Measurements from ENCODE around the gene NUB1.

NUB1 gene

GRCh38 chr7:151383638-151384351, 42.2 kb downstream of the NUB1 start:
- peaks cover 22% of the 10 kb centered on the region for H3K27me3 Mint-ChIP-seq (ENCODE audit: low read depth)
- H3K9me3 Mint-ChIP-seq, result no peaks in the 10 kb centered on the region
- no peak overlapping the region for H3K27ac Mint-ChIP-seq
- no peaks in the 10 kb centered on the region for H3K4me1 Mint-ChIP-seq
- H3K4me3 Mint-ChIP-seq, result peak overlapping the region in 1 of 3 experiments; percentile 4
- peaks cover 29% of the 10 kb centered on the region for H3K36me3 Mint-ChIP-seq (ENCODE audit: low read depth)
- no peak for TF ChIP-seq CTCF (IDR thresholded peaks at IDR 0.05; ENCODE audit: unreplicated experiment in 3 of 3)

- Mint-ChIP-seq H3K4me3 (no peak overlapping the region), H3K27me3 (ENCODE audit: low read depth) (peaks cover 22% of the 10 kb centered on the region), H3K9me3 (no peaks in the 10 kb centered on the region), H3K36me3 (ENCODE audit: low read depth) (peaks cover 29% of the 10 kb centered on the region), H3K4me1 (no peaks in the 10 kb centered on the region), H3K27ac (no peak overlapping the region)
- TF ChIP-seq CTCF (IDR thresholded peaks at IDR 0.05; ENCODE audit: unreplicated experiment in 3 of 3), result no peak
These were observed 42.7 kb downstream of the NUB1 start for GRCh38 chr7:151384352-151384697.

- no peak overlapping the region for H3K4me3 Mint-ChIP-seq
- peaks cover 31% of the 10 kb centered on the region for H3K36me3 Mint-ChIP-seq (ENCODE audit: low read depth)
- no peak for TF ChIP-seq CTCF (IDR thresholded peaks at IDR 0.05; ENCODE audit: unreplicated experiment in 3 of 3)
- H3K27me3 Mint-ChIP-seq (ENCODE audit: low read depth), result peaks cover 22% of the 10 kb centered on the region
- H3K27ac Mint-ChIP-seq, result peak overlapping the region in 1 of 3 experiments; percentile 26
- H3K4me1 Mint-ChIP-seq, result no peaks in the 10 kb centered on the region
- no peaks in the 10 kb centered on the region for H3K9me3 Mint-ChIP-seq
These were observed 43.4 kb downstream of the NUB1 start for GRCh38 chr7:151384776-151385625.

- Mint-ChIP-seq H3K4me3 (no peak overlapping the region), H3K36me3 (ENCODE audit: low read depth) (peaks cover 33% of the 10 kb centered on the region), H3K9me3 (no peaks in the 10 kb centered on the region), H3K27me3 (ENCODE audit: low read depth) (peaks cover 21% of the 10 kb centered on the region), H3K27ac (peak overlapping the region in 1 of 3 experiments; percentile 26), H3K4me1 (no peaks in the 10 kb centered on the region)
- TF ChIP-seq CTCF (IDR thresholded peaks at IDR 0.05; ENCODE audit: unreplicated experiment in 3 of 3), result no peak
These were observed 44.2 kb downstream of the NUB1 start for GRCh38 chr7:151385626-151386300.

- Mint-ChIP-seq H3K27ac (no peak overlapping the region), H3K36me3 (ENCODE audit: low read depth) (peaks cover 37% of the 10 kb centered on the region), H3K4me1 (no peaks in the 10 kb centered on the region), H3K4me3 (peak overlapping the region in 1 of 3 experiments; percentile 39), H3K9me3 (no peaks in the 10 kb centered on the region), H3K27me3 (ENCODE audit: low read depth) (peaks cover 18% of the 10 kb centered on the region)
- no peak for TF ChIP-seq CTCF (IDR thresholded peaks at IDR 0.05; ENCODE audit: unreplicated experiment in 3 of 3)
These were observed 44.9 kb downstream of the NUB1 start for GRCh38 chr7:151386301-151387160.

Measured in nephron (organoid).